Epithelial cell of proximal tubule (primary cell): Measurements from ENCODE around the gene TMUB2. TPM values are rescaled to one million over a fixed set of nuclear protein-coding genes. Genes with fewer than 3 reads are reported as not detected.

Source experiments
- DNase-seq: peaks from one replicate; pipeline ENCODE4 v3.0.0-alpha.2; 2011; ENCODE audit warnings: low read depth
- H3K4me3 ChIP-seq: 2 replicates; pipeline ENCODE4 v1.5.1; 2011; ENCODE audit warnings: low read depth, mild to moderate bottlenecking, low read length
- total RNA-seq: library from RNA; depleted of rRNA; stranded (reverse); fragments of >200 nt; gene quantifications from 2 replicates; pipeline ENCODE4 v1.2.3, GENCODE V29; 2015
- TF ChIP-seq, protein P1 (sequence below): conservative IDR thresholded peaks from 2 replicates; pipeline ENCODE4 v1.5.1; 2012; ENCODE audit warnings: low read depth, mild to moderate bottlenecking, low read length

TMUB2 gene
- total RNA-seq, 1 donor from 2014 or later: 26.3 TPM

GRCh38 chr17:44198721-44199552, 12.2 kb downstream of the TMUB2 start:
- TF ChIP-seq, protein P1, sequence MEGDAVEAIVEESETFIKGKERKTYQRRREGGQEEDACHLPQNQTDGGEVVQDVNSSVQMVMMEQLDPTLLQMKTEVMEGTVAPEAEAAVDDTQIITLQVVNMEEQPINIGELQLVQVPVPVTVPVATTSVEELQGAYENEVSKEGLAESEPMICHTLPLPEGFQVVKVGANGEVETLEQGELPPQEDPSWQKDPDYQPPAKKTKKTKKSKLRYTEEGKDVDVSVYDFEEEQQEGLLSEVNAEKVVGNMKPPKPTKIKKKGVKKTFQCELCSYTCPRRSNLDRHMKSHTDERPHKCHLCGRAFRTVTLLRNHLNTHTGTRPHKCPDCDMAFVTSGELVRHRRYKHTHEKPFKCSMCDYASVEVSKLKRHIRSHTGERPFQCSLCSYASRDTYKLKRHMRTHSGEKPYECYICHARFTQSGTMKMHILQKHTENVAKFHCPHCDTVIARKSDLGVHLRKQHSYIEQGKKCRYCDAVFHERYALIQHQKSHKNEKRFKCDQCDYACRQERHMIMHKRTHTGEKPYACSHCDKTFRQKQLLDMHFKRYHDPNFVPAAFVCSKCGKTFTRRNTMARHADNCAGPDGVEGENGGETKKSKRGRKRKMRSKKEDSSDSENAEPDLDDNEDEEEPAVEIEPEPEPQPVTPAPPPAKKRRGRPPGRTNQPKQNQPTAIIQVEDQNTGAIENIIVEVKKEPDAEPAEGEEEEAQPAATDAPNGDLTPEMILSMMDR: no peak
- peak overlapping the region; percentile 66 for H3K4me3 ChIP-seq
- no peak for DNase-seq

DNA sequence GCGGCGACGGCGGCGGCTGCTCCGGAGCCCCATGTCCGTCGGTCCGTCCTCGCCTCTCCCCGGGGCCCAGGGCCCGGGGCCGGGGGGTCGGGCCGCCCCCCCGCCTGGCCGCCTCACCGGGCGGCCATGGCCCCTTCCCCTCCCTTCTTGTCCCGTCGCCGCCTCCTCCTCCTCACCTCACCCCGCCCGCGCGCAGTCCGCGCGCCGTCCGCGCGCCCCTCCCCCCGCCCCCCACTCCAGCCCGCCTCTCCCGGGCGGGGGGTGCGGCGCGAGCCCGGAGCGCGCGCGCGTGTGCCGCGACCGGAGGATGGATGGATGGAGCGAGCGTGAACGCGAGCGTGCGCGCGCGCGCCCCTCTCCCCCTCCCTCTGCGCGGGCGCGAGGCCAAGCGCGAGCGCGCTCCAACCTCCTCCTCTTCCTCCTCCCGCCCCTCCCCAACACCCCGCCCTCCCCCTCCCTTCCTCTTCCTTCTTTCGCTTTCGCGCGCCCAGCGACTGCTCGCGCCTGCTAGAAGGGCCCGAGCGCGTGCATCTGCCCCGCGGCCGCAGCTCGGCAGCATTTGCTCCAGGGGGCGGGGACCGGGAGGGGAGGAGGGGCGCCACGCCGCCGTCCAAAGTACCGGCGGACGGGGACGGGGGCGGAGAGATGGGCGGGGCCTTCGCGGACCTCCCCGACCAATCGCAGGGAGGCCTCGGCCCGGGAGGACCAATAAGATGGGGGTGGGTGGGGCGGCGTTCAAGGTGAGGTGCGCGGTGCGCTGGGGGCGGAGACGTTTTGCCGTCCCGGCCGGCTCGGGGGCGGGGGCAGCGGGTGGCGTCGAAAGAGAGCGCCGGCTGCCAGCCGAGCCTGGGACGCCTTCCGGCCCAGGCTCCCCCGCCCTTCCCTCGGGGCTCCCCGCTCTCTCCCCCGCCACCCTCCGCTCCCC, 13.0 kb downstream of the TMUB2 start, which contains the start of gene ATXN7L3:
Gene ATXN7L3, minus strand, starts transcription at position 332 of the 925 bp plus-strand sequence. CDS start 1,814 bp downstream, outside the sequence.
- no peak for DNase-seq
- TF ChIP-seq, protein P1: no peak
- peak within 1 kb of the TSS; percentile 74 for H3K4me3 ChIP-seq

- peak overlapping the region; percentile 74 for H3K4me3 ChIP-seq
- TF ChIP-seq, protein P1: no peak
- no peak for DNase-seq
These were observed 13.8 kb downstream of the TMUB2 start for GRCh38 chr17:44200478-44201155.

GRCh38 chr17:44202756-44203155, 16.0 kb downstream of the TMUB2 start:
- H3K4me3 ChIP-seq: no peak overlapping the region
- DNase-seq: no peak
- TF ChIP-seq, protein P1: no peak

DNA sequence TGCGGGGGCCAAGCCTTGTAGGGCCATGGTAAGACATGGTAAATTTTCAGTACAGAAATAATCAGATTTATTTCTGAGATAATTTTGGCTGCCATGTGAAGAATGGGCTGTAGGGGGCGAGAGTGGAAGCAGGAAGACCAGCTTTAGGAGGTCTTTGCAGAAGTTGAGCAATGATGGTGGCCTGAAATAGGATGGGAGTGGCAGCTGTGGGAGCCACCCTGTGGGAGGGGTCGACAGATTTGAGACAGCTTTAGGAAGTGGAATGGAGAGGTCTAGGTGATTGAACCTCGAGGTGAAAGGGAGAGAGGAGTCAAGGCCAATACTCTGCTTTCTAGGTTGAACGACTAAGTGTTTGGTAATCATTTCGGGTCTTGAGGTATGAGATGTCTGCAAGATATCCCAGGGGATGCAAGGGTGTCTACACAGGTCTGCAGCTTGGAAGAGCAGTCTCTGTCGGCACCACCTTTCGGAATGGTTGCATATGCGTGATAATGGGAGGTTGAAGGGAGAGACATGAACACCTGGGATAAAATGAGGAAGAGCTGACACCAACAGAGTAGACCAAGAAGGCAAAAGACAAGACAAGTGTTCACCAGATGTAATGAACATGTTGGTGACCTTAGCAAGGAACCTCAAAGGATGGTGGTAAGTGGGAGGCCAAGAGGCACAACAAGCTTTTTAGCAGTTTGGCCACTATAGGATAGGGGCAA, 17.1 kb downstream of the TMUB2 start:
- no peak overlapping the region for H3K4me3 ChIP-seq
- TF ChIP-seq, protein P1: peak; percentile 79
- no peak for DNase-seq

- H3K4me3 ChIP-seq: no peak overlapping the region
- TF ChIP-seq, protein P1: no peak
- DNase-seq: no peak
These were observed 17.7 kb downstream of the TMUB2 start for GRCh38 chr17:44204441-44204882.
